NOMO-1 (cell line): ENCODE data around the gene CARMIL3.

ENCODE experiments used
- DNase-seq, 2 experiments: peaks; one replicate each; lab custom pipeline; 2025; ENCODE audit not compliant: unreplicated experiment in 2 of 2; lab: John Stamatoyannopoulos, UW

CARMIL3 gene

GRCh38 chr14:24060443-24060842 is 8.6 kb downstream of the CARMIL3 start:
- DNase-seq = no peak

- DNase-seq = no peak
Measured at GRCh38 chr14:24060984-24061913, 9.4 kb downstream of the CARMIL3 start.

- DNase-seq = no peak
Measured at GRCh38 chr14:24062216-24062980, 10.6 kb downstream of the CARMIL3 start.

- no peak for DNase-seq
Measured at GRCh38 chr14:24063263-24063836, 11.5 kb downstream of the CARMIL3 start.

GRCh38 chr14:24064091-24064795 is 12.4 kb downstream of the CARMIL3 start:
- no peak for DNase-seq

- DNase-seq = no peak
Measured at GRCh38 chr14:24064856-24065255, 13.0 kb downstream of the CARMIL3 start.

GRCh38 chr14:24065408-24065807 is 13.6 kb downstream of the CARMIL3 start:
- DNase-seq = no peak

- no peak for DNase-seq
Measured at GRCh38 chr14:24066496-24067132, 14.8 kb downstream of the CARMIL3 start.

GRCh38 chr14:24067133-24068082 is 15.6 kb downstream of the CARMIL3 start:
- no peak for DNase-seq

- no peak for DNase-seq
Measured at GRCh38 chr14:24068711-24069410, 17.1 kb downstream of the CARMIL3 start.

- no peak for DNase-seq
Measured at GRCh38 chr14:24069411-24069735, 17.6 kb downstream of the CARMIL3 start.

GRCh38 chr14:24070285-24071143 is 18.7 kb downstream of the CARMIL3 start:
- peak; percentile 7 to 24 for DNase-seq

- DNase-seq = no peak
Measured at GRCh38 chr14:24071144-24071697, 19.4 kb downstream of the CARMIL3 start, which contains the start of gene CPNE6. Gene CPNE6 (plus strand): TSS chr14:24071562. CDS start chr14:24072937, 1,375 bp downstream.

- no peak for DNase-seq
Measured at GRCh38 chr14:24071836-24072430, 20.1 kb downstream of the CARMIL3 start.

- DNase-seq = no peak
Measured at GRCh38 chr14:24072436-24072835, 20.6 kb downstream of the CARMIL3 start.

GRCh38 chr14:24072881-24073877 is 21.4 kb downstream of the CARMIL3 start:
- no peak for DNase-seq
